Glutamatergic neuron (in vitro differentiated cells): ENCODE results near the gene RCL1. TPM values are rescaled to one million over a fixed set of nuclear protein-coding genes. Genes with fewer than 3 reads are reported as not detected.
"Not testable (repeated sequence)": the region's sequence is repeated elsewhere in the genome, so short reads cannot be mapped to it uniquely, and the experiment has no call there.

Source experiments
- DNase-seq: peaks from one replicate; pipeline ENCODE4 v3.0.0; 2022
- H3K27ac Mint-ChIP-seq: one replicate; pipeline ENCODE4 v1.8.0; 2020; ENCODE audit warnings: mild to moderate bottlenecking, mixed read lengths, inconsistent platforms; ENCODE audit not compliant: unreplicated experiment
- H3K27me3 Mint-ChIP-seq: one replicate; pipeline ENCODE4 v1.8.0; 2020; ENCODE audit warnings: mild to moderate bottlenecking, moderate library complexity, mixed read lengths, inconsistent platforms; ENCODE audit not compliant: unreplicated experiment
- H3K36me3 Mint-ChIP-seq: one replicate; pipeline ENCODE4 v1.8.0; 2020; ENCODE audit warnings: mild to moderate bottlenecking, mixed read lengths, inconsistent platforms; ENCODE audit not compliant: unreplicated experiment
- H3K4me1 Mint-ChIP-seq: one replicate; pipeline ENCODE4 v1.8.0; 2020; ENCODE audit warnings: mild to moderate bottlenecking, low read depth, mixed read lengths, inconsistent platforms; ENCODE audit not compliant: unreplicated experiment
- H3K4me3 Mint-ChIP-seq: one replicate; pipeline ENCODE4 v1.8.0; 2020; ENCODE audit warnings: mild to moderate bottlenecking, mixed read lengths, inconsistent platforms; ENCODE audit not compliant: unreplicated experiment
- H3K9me3 Mint-ChIP-seq: one replicate; pipeline ENCODE4 v1.8.0; 2020; ENCODE audit warnings: mild to moderate bottlenecking, moderate library complexity, mixed read lengths, inconsistent platforms; ENCODE audit not compliant: unreplicated experiment
- CTCF ChIP-seq: fragments of 200-600 bp; sonication (generic); IDR thresholded peaks from one replicate; pipeline ENCODE4 v1.5.0; 2021; ENCODE audit not compliant: partially characterized antibody, unreplicated experiment
- total RNA-seq: library from RNA; stranded (reverse); fragmentation: NEBNext Ultra II Directional; extraction: Animal tissue kit (Norgen Biotek cat#: 25700); gene quantifications from one replicate; pipeline ENCODE4 v1.2.1, GENCODE V29; 2021; ENCODE audit not compliant: unreplicated experiment

RCL1 gene
- total RNA-seq, 1 donor from 2014 or later = 14.4 TPM

GRCh38 chr9:4750023-4750673, 42.6 kb upstream of the RCL1 start:
- no peak overlapping the region for H3K27ac Mint-ChIP-seq
- no peak overlapping the region for H3K4me3 Mint-ChIP-seq
- H3K27me3 Mint-ChIP-seq = no peaks in the 10 kb centered on the region
- no peaks in the 10 kb centered on the region for H3K36me3 Mint-ChIP-seq
- no peak for DNase-seq
- H3K9me3 Mint-ChIP-seq = no peaks in the 10 kb centered on the region
- TF ChIP-seq CTCF = peak; percentile 65
- H3K4me1 Mint-ChIP-seq = no peaks in the 10 kb centered on the region

GRCh38 chr9:4754530-4754929, 38.2 kb upstream of the RCL1 start:
- not testable (repeated sequence) for H3K9me3 Mint-ChIP-seq, DNase-seq, H3K27ac Mint-ChIP-seq, H3K36me3 Mint-ChIP-seq, H3K27me3 Mint-ChIP-seq, H3K4me3 Mint-ChIP-seq, H3K4me1 Mint-ChIP-seq

GRCh38 chr9:4755026-4755609, 37.6 kb upstream of the RCL1 start:
- Mint-ChIP-seq H3K9me3 (peaks cover 4% of the 10 kb centered on the region), H3K4me3 (no peak overlapping the region), H3K4me1 (no peaks in the 10 kb centered on the region), H3K36me3 (no peaks in the 10 kb centered on the region), H3K27ac (no peak overlapping the region), H3K27me3 (no peaks in the 10 kb centered on the region)
- no peak for TF ChIP-seq CTCF
- no peak for DNase-seq

GRCh38 chr9:4756420-4756819, 36.3 kb upstream of the RCL1 start:
- Mint-ChIP-seq H3K4me3 (no peak overlapping the region), H3K4me1 (no peaks in the 10 kb centered on the region), H3K36me3 (no peaks in the 10 kb centered on the region), H3K27ac (no peak overlapping the region), H3K9me3 (peaks cover 4% of the 10 kb centered on the region), H3K27me3 (peaks cover 2% of the 10 kb centered on the region)
- TF ChIP-seq CTCF = no peak
- no peak for DNase-seq

GRCh38 chr9:4760122-4760521, 32.6 kb upstream of the RCL1 start:
- H3K4me3 Mint-ChIP-seq = no peak overlapping the region

More at GRCh38 chr9:4760122-4760521, 32.6 kb upstream of the RCL1 start:
- peaks cover 4% of the 10 kb centered on the region for H3K27me3 Mint-ChIP-seq
- no peak overlapping the region for H3K27ac Mint-ChIP-seq
- peaks cover 5% of the 10 kb centered on the region for H3K4me1 Mint-ChIP-seq
- peaks cover 7% of the 10 kb centered on the region for H3K9me3 Mint-ChIP-seq
- no peak for DNase-seq
- no peaks in the 10 kb centered on the region for H3K36me3 Mint-ChIP-seq
- TF ChIP-seq CTCF = no peak
